Spinal cord (tissue), 10 donors: ENCODE measurements around the gene CEACAM6. TPM values are rescaled to one million over a fixed set of nuclear protein-coding genes. Genes with fewer than 3 reads are reported as not detected.
"Not testable (repeated sequence)": the region's sequence is repeated elsewhere in the genome, so short reads cannot be mapped to it uniquely, and the experiment has no call there.

Experiments used
- DNase-seq, 6 donors: peaks; one replicate each; pipeline versions ENCODE4 v3.0.0 to v3.0.0-alpha.2; 2013 to 2015; ENCODE audit warnings: low spot score in 6 of 6, low read depth in 4 of 6
- H3K27ac ChIP-seq: one replicate; pipeline ENCODE4 v1.5.1; 2013; ENCODE audit warnings: low read depth, low read length, control low read depth
- H3K27me3 ChIP-seq: one replicate; pipeline ENCODE4 v1.6.1; 2013; ENCODE audit warnings: low read length; ENCODE audit not compliant: control insufficient read depth, insufficient read depth
- H3K36me3 ChIP-seq: one replicate; pipeline ENCODE4 v1.6.1; 2013; ENCODE audit warnings: low read length; ENCODE audit not compliant: control insufficient read depth, insufficient read depth
- H3K4me1 ChIP-seq: one replicate; pipeline ENCODE4 v1.6.1; 2013; ENCODE audit warnings: low read length; ENCODE audit not compliant: control insufficient read depth, insufficient read depth
- H3K4me3 ChIP-seq: one replicate; pipeline ENCODE4 v1.5.1; 2013; ENCODE audit warnings: low read depth, low read length, control low read depth
- H3K9me3 ChIP-seq: one replicate; pipeline ENCODE4 v1.6.1; 2013; ENCODE audit warnings: low read length; ENCODE audit not compliant: control insufficient read depth, insufficient read depth
- WGBS: methylation state at CpG from one replicate; pipeline ENCODE4 v1.1.5; 2013; ENCODE audit warnings: missing lambda C conversion rate; ENCODE audit not compliant: insufficient coverage; 5-methylcytosine and 5-hydroxymethylcytosine counted together
- long read RNA-seq, 4 donors: transcript quantifications; one replicate each; lab custom pipeline, GENCODE V29; 2026
- polyA plus RNA-seq, 2 donors: library from polyadenylated mRNA; unstranded; fragments of 120-200 nt; gene quantifications; one replicate each; pipeline ENCODE4 v1.2.1, GENCODE V29; 2013; ENCODE audit not compliant: insufficient read length in 2 of 2
- total RNA-seq, 2 donors: library from RNA; depleted of rRNA in 1 of 2; stranded (reverse); fragments of 120-200 nt in 1 of 2; fragments of >200 nt in 1 of 2; gene quantifications; one replicate each; pipeline versions ENCODE4 v1.2.3 to v1.2.4, GENCODE V29; 2013 to 2014
- donor health status: healthy.

The CEACAM6 gene
- 1 to 10 TPM in 1 of 2 donors, under 1 TPM in 1; 0.33 to 5.7 TPM for total RNA-seq
- polyA plus RNA-seq, result under 1 TPM; 0.10 to 0.23 TPM
- long read RNA-seq, donor 1, result 0 reads
- long read RNA-seq, donor 2, result 0 reads
- long read RNA-seq, donor 3, result 0 reads
- long read RNA-seq, donor 4, result 0 reads

- WGBS, result 50% methylated on average over 2 of the region's 3 CpGs
- no peaks in the 10 kb centered on the region for H3K9me3 ChIP-seq
- DNase-seq, result no peak
- H3K4me1 ChIP-seq, result no peaks in the 10 kb centered on the region
- no peak within 1 kb of the TSS for H3K27ac ChIP-seq
- H3K27me3 ChIP-seq, result peaks cover 10% of the 10 kb centered on the region
- H3K36me3 ChIP-seq, result no peaks in the 10 kb centered on the region
- no peak within 1 kb of the TSS for H3K4me3 ChIP-seq
These were observed at the start of gene CEACAM6 for GRCh38 chr19:41755328-41755913. TSS of gene CEACAM6 (plus strand) at chr19:41755530. CDS start at chr19:41755639, 109 bp downstream.

- peak in 1 of 6 donors; percentile 6 for DNase-seq
- no peak overlapping the region for H3K4me3 ChIP-seq
- H3K27ac ChIP-seq, result no peak overlapping the region
- H3K27me3 ChIP-seq, result peaks cover 38% of the 10 kb centered on the region
- no peaks in the 10 kb centered on the region for H3K36me3 ChIP-seq
- H3K9me3 ChIP-seq, result no peaks in the 10 kb centered on the region
- H3K4me1 ChIP-seq, result peaks cover 3% of the 10 kb centered on the region
- WGBS, result 17% methylated on average over 26 of the region's 26 CpGs
These were observed 48.4 kb upstream of the CEACAM6 start for GRCh38 chr19:41706741-41707501.

- WGBS, result 49% methylated on average over 5 of the region's 5 CpGs
- no peak for DNase-seq
- no peak overlapping the region for H3K4me3 ChIP-seq
- peaks cover 38% of the 10 kb centered on the region for H3K27me3 ChIP-seq
- no peak overlapping the region for H3K27ac ChIP-seq
- H3K4me1 ChIP-seq, result peaks cover 3% of the 10 kb centered on the region
- no peaks in the 10 kb centered on the region for H3K36me3 ChIP-seq
- no peaks in the 10 kb centered on the region for H3K9me3 ChIP-seq
These were observed 47.9 kb upstream of the CEACAM6 start for GRCh38 chr19:41707502-41707812.

GRCh38 chr19:41707871-41708371 is 47.4 kb upstream of the CEACAM6 start:
- DNase-seq, result no peak
- H3K36me3 ChIP-seq, result no peaks in the 10 kb centered on the region
- no peaks in the 10 kb centered on the region for H3K9me3 ChIP-seq
- no peak overlapping the region for H3K27ac ChIP-seq
- H3K4me1 ChIP-seq, result peaks cover 3% of the 10 kb centered on the region
- peaks cover 38% of the 10 kb centered on the region for H3K27me3 ChIP-seq
- H3K4me3 ChIP-seq, result no peak overlapping the region
- WGBS, result 81% methylated on average over 4 of the region's 5 CpGs

- Histone ChIP-seq H3K9me3 (no peaks in the 10 kb centered on the region), H3K27ac (no peak within 1 kb of the TSS), H3K36me3 (no peaks in the 10 kb centered on the region), H3K4me1 (peaks cover 3% of the 10 kb centered on the region), H3K27me3 (peaks cover 38% of the 10 kb centered on the region), H3K4me3 (no peak within 1 kb of the TSS)
- no CpG with 5 or more reads among the region's 4 CpGs for WGBS
- DNase-seq, result no peak
These were observed 46.8 kb upstream of the CEACAM6 start, which contains the start of gene CEACAM5 for GRCh38 chr19:41708481-41708880. TSS of gene CEACAM5 (plus strand) at chr19:41708626. CDS start at chr19:41708732, 106 bp downstream.

- not testable (repeated sequence) for H3K9me3 ChIP-seq, H3K4me3 ChIP-seq, H3K27ac ChIP-seq, H3K4me1 ChIP-seq, DNase-seq, H3K36me3 ChIP-seq
- peaks cover 29% of the 10 kb centered on the region for H3K27me3 ChIP-seq
- 80% methylated on average over 1 of the region's 8 CpGs for WGBS
These were observed 45.8 kb upstream of the CEACAM6 start for GRCh38 chr19:41709516-41709915.

GRCh38 chr19:41709951-41710645 is 45.2 kb upstream of the CEACAM6 start:
- Histone ChIP-seq H3K9me3 (no peaks in the 10 kb centered on the region), H3K36me3 (no peaks in the 10 kb centered on the region), H3K4me3 (no peak overlapping the region), H3K4me1 (peaks cover 3% of the 10 kb centered on the region), H3K27me3 (peaks cover 24% of the 10 kb centered on the region), H3K27ac (no peak overlapping the region)
- 85% methylated on average over 5 of the region's 8 CpGs for WGBS
- DNase-seq, result no peak

GRCh38 chr19:41711376-41712261 is 43.7 kb upstream of the CEACAM6 start:
- Histone ChIP-seq H3K4me1 (peaks cover 3% of the 10 kb centered on the region), H3K27me3 (peaks cover 18% of the 10 kb centered on the region), H3K4me3 (no peak overlapping the region), H3K9me3 (no peaks in the 10 kb centered on the region), H3K27ac (no peak overlapping the region), H3K36me3 (no peaks in the 10 kb centered on the region)
- no peak for DNase-seq
- WGBS, result 83% methylated on average over 12 of the region's 13 CpGs

- Histone ChIP-seq H3K4me1 (no peaks in the 10 kb centered on the region), H3K9me3 (no peaks in the 10 kb centered on the region), H3K27ac (no peak overlapping the region), H3K4me3 (no peak overlapping the region), H3K27me3 (peaks cover 4% of the 10 kb centered on the region), H3K36me3 (no peaks in the 10 kb centered on the region)
- 84% methylated on average over 4 of the region's 5 CpGs for WGBS
- no peak for DNase-seq
These were observed 40.7 kb upstream of the CEACAM6 start for GRCh38 chr19:41714598-41714997.
